WERI-Rb-1 (cell line): ENCODE data around the gene TMEM37.

Source experiments
- DNase-seq: peaks from one replicate; pipeline ENCODE4 v3.0.0-alpha.2; 2020
- H3K27ac ChIP-seq: fragments of 250-450 bp; sonication (Bioruptor Pico); 2 replicates; pipeline ENCODE4 v1.5.1; 2020; ENCODE audit warnings: mild to moderate bottlenecking, moderate library complexity
- H3K27me3 ChIP-seq: fragments of 250-450 bp; sonication (Bioruptor Pico); 2 replicates; pipeline ENCODE4 v1.5.1; 2021; ENCODE audit warnings: mild to moderate bottlenecking, low read depth, moderate library complexity; ENCODE audit not compliant: insufficient read depth, severe bottlenecking
- H3K36me3 ChIP-seq: fragments of 250-450 bp; sonication (Bioruptor Pico); 2 replicates; pipeline ENCODE4 v1.5.1; 2020; ENCODE audit warnings: mild to moderate bottlenecking, moderate library complexity
- H3K4me3 ChIP-seq: 2 replicates; pipeline ENCODE4 v1.5.1; 2011; ENCODE audit warnings: low read depth, mild to moderate bottlenecking, control low read depth, low read length
- H3K9me3 ChIP-seq: fragments of 250-450 bp; sonication (Bioruptor Pico); 2 replicates; pipeline ENCODE4 v1.5.1; 2021; ENCODE audit warnings: mild to moderate bottlenecking, moderate library complexity; ENCODE audit not compliant: severe bottlenecking
- TF ChIP-seq, protein P1 (sequence below): IDR thresholded peaks from 2 replicates; pipeline ENCODE4 v1.5.1; 2011; ENCODE audit warnings: low read depth, mild to moderate bottlenecking, control low read depth, inconsistent platforms, low read length

The TMEM37 gene, protein sequence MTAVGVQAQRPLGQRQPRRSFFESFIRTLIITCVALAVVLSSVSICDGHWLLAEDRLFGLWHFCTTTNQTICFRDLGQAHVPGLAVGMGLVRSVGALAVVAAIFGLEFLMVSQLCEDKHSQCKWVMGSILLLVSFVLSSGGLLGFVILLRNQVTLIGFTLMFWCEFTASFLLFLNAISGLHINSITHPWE

DNA sequence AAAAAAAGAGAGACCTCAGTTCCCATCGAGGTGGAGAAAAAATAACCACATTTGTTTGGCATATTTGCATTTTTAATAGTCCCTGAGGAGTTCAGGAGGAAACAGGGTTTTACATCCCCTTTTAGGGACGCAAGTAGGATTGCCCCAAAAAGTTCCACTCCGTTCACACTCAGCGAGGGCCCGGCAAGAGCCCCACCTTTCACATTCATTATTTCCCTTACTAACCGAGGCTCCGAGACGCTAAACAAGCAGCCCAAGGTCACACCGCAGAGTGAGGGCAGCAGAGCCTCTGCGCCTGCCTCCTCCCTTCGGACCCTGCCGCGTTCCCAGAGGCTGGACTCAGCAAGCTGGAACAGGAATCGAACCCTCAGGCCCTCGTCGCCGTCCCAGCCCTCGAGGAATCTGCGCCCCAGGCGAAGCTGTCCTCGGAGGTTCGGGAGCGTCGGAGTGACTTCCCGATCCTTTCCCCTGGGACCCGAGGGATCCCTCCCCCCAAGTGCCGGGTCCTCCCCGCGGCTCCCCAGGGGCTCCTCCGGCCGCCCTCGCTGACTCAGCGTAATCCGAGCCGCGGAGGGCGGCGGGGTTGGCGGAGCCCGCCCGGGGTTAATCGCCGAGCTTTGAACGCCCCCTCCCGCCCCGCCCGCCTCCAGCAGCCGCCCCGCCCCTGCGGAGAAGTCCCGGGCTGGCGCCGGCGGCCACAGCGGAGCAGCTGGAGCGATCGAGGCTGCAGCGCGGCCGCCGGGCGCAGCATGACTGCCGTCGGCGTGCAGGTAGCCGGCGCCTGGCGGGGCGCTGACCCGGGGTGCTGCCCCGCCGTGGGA lies at the start of gene TMEM37:
Gene TMEM37, plus strand, starts transcription at position 700 of the 821 bp plus-strand sequence. Its CDS starts 50 bp downstream, at position 750.
- H3K36me3 ChIP-seq = no peaks in the 10 kb centered on the region
- peak within 1 kb of the TSS; percentile 69 for H3K27ac ChIP-seq
- peak; percentile 80 for DNase-seq
- H3K4me3 ChIP-seq = peak within 1 kb of the TSS; percentile 61
- H3K27me3 ChIP-seq = no peaks in the 10 kb centered on the region
- TF ChIP-seq, protein P1, sequence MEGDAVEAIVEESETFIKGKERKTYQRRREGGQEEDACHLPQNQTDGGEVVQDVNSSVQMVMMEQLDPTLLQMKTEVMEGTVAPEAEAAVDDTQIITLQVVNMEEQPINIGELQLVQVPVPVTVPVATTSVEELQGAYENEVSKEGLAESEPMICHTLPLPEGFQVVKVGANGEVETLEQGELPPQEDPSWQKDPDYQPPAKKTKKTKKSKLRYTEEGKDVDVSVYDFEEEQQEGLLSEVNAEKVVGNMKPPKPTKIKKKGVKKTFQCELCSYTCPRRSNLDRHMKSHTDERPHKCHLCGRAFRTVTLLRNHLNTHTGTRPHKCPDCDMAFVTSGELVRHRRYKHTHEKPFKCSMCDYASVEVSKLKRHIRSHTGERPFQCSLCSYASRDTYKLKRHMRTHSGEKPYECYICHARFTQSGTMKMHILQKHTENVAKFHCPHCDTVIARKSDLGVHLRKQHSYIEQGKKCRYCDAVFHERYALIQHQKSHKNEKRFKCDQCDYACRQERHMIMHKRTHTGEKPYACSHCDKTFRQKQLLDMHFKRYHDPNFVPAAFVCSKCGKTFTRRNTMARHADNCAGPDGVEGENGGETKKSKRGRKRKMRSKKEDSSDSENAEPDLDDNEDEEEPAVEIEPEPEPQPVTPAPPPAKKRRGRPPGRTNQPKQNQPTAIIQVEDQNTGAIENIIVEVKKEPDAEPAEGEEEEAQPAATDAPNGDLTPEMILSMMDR = no peak
- H3K9me3 ChIP-seq = no peaks in the 10 kb centered on the region

DNA sequence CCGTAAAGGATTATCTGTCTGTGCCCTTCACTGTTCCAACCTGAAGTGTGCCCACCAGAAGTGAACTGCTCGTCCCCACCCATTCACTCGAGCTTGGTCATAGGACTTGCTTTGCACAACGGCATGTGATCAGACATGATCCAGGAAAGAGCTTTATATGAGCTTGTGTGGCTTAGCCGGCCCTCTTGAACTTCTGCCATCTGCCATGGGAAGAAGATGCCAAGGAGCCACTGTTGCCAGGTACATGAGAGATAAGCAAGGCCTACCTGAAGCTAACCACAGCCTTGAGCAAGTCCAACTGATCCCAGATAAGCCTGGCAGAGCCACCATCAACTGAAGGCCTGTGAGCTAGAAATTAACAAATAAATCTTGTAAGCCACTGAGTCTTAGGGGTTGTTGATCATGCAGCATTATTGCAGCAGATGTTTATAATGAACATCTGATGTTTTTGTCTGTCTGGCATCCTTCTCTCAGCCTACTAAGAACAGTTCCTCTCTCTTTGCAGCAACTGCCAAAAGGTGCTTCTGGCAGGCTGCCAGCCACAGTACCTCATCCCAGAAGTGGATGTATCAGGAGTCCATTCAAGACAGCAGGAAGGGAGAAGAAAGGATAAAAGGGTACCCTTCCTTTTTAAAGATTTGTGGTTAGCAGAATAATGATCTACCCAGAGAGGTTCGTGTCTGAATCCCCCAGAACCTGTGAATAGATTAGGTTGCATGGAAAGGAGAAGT lies 48.1 kb upstream of the TMEM37 start:
- TF ChIP-seq, protein P1 = no peak
- DNase-seq = peak; percentile 25

DNA sequence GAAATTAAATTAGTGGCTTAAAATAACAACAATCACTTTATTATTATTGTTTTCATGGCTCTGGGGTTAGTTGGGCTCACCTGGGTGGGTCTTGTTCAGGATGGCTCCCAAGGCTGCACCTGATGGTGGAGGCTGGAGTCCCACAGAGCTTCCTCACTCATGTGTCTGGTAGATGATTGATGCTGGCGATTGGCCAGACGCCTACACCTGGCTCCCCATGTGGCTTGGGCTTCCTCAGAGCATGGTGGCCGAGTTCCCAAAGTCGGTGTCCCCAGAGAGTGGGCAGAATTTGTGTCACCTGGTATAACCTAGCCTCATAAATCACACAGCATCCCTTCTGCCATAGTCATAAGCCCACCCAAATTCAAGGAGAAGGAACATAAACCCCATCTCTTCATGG lies 46.7 kb upstream of the TMEM37 start:
- no peaks in the 10 kb centered on the region for H3K9me3 ChIP-seq
- H3K27me3 ChIP-seq = no peaks in the 10 kb centered on the region
- H3K27ac ChIP-seq = no peak overlapping the region
- TF ChIP-seq, protein P1 = no peak
- no peak for DNase-seq
- no peak overlapping the region for H3K4me3 ChIP-seq
- H3K36me3 ChIP-seq = no peaks in the 10 kb centered on the region

More for the DNA sequence above, 48.1 kb upstream of the TMEM37 start:
- no peaks in the 10 kb centered on the region for H3K27me3 ChIP-seq
- no peaks in the 10 kb centered on the region for H3K36me3 ChIP-seq
- H3K9me3 ChIP-seq = no peaks in the 10 kb centered on the region
- H3K4me3 ChIP-seq = no peak overlapping the region
- H3K27ac ChIP-seq = no peak overlapping the region; the same call in 1 of the 2 replicates

DNA sequence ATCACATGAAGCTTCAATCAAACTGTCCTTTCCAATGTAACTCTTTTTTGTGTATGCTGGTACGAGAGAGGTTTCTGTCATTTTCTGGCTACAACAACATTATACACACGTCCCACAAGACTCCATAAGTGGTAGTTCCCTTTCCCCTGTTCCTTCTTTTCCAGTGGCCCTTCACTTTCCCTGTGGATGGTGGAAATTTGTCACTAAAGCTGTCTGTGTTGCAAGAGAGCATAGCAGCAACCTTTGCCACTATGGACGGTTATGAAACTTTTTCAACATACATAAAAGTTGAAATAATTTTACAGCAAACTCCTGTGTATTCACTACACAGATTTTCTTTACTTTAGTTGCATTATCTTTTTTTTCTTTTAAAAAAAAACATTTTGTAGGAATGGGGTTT lies 46.2 kb upstream of the TMEM37 start:
- no peak overlapping the region for H3K27ac ChIP-seq
- TF ChIP-seq, protein P1 = no peak
- DNase-seq = no peak
- H3K36me3 ChIP-seq = no peaks in the 10 kb centered on the region
- no peak overlapping the region for H3K4me3 ChIP-seq
- H3K9me3 ChIP-seq = no peaks in the 10 kb centered on the region
- H3K27me3 ChIP-seq = no peaks in the 10 kb centered on the region

DNA sequence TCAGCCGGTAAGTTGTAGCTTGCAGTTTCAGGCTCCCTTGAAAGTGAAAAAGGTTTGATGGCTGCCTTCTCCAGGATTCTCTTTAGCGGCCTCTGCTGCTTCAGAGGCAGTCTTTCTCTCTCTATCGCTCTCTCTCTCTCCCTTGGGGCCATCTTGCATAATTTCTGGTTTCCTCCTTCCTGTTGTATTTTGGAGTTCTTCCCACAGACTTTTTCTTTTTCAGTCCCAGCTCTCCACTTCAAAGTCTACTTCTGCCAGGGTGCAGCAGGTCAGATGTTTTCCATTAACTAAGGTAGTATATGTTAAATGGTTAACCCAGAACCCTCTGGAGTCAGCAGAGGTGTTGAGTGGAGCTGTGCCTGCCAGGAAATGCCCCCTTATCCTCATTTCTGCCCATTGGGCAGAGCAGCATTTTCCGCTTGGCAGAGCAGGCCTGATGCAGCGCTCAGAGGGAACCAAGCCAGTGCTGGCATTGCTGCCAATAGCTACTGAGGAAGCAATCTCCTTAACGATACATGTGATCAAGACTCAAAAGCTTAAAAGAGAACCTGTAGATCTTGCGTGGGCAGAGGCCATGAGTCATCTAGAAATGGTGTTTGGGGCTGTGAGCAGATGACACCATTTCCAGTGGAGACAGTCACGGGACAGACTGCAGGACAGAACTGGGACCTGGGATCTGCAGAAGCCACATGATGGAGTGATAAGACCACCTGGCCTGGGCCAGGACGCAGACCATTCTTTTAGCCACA lies 44.1 kb upstream of the TMEM37 start:
- Histone ChIP-seq H3K9me3 (no peaks in the 10 kb centered on the region), H3K27ac (no peak overlapping the region), H3K4me3 (no peak overlapping the region), H3K36me3 (no peaks in the 10 kb centered on the region), H3K27me3 (no peaks in the 10 kb centered on the region)
- DNase-seq = no peak
- TF ChIP-seq, protein P1 = no peak
